ENCODE measurements around the gene RTL1.

GRCh38 chr14:100895411-100895810 is 8.1 kb downstream of the RTL1 start:
- TF ChIP-seq CTCF (IDR thresholded peaks at IDR 0.05): no peak
- no peak for TF ChIP-seq POLR2A (IDR thresholded peaks at IDR 0.05)

Measured in breast epithelium (tissue), 3 donors.